Bronchial epithelial cell (primary cell): Measurements from ENCODE around the gene HMOX1. TPM values are rescaled to one million over a fixed set of nuclear protein-coding genes. Genes with fewer than 3 reads are reported as not detected.
"Not testable (repeated sequence)": the region's sequence is repeated elsewhere in the genome, so short reads cannot be mapped to it uniquely, and the experiment has no call there.

ENCODE experiments used
- DNase-seq: peaks from one replicate; pipeline ENCODE4 v3.0.0-alpha.2; 2010; ENCODE audit warnings: low read depth
- FAIRE-seq: peaks from 2 replicates; lab custom pipeline; 2011; peaks lifted over from hg19 to GRCh38; lab: Jason Lieb, UNC
- H3K27me3 ChIP-seq: 2 replicates; pipeline ENCODE4 v1.5.1; 2011; ENCODE audit warnings: low read length; ENCODE audit not compliant: control insufficient read depth, insufficient read depth
- H3K36me3 ChIP-seq: 2 replicates; pipeline ENCODE4 v1.5.1; 2011; ENCODE audit warnings: low read length; ENCODE audit not compliant: control insufficient read depth, insufficient read depth
- H3K4me3 ChIP-seq: 2 replicates; pipeline ENCODE4 v1.5.1; 2011; ENCODE audit warnings: mild to moderate bottlenecking, low read depth, low read length, control low read depth
- total RNA-seq: library from RNA; depleted of rRNA; stranded (reverse); fragments of >200 nt; gene quantifications from 2 replicates; pipeline ENCODE4 v1.2.1, GENCODE V29; 2014
- TF ChIP-seq, protein P1 (sequence below): IDR thresholded peaks from 2 replicates; pipeline ENCODE4 v1.5.1; 2011; ENCODE audit warnings: mild to moderate bottlenecking, moderate library complexity, low read length, control low read depth, inconsistent platforms; ENCODE audit not compliant: insufficient read depth, severe bottlenecking

Gene HMOX1
- total RNA-seq, 1 donor from 2014 or later: 3.9 TPM

DNA sequence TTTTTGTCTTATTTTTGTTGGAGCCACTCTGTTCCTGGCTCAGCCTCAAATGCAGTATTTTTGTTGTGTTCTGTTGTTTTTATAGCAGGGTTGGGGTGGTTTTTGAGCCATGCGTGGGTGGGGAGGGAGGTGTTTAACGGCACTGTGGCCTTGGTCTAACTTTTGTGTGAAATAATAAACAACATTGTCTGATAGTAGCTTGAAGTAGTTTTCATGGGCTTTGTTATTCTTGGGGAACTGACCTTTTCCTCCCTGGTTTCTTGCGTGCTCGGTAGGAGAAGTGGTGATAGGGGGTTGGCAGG is 13.1 kb downstream of the HMOX1 start:
- TF ChIP-seq, protein P1, sequence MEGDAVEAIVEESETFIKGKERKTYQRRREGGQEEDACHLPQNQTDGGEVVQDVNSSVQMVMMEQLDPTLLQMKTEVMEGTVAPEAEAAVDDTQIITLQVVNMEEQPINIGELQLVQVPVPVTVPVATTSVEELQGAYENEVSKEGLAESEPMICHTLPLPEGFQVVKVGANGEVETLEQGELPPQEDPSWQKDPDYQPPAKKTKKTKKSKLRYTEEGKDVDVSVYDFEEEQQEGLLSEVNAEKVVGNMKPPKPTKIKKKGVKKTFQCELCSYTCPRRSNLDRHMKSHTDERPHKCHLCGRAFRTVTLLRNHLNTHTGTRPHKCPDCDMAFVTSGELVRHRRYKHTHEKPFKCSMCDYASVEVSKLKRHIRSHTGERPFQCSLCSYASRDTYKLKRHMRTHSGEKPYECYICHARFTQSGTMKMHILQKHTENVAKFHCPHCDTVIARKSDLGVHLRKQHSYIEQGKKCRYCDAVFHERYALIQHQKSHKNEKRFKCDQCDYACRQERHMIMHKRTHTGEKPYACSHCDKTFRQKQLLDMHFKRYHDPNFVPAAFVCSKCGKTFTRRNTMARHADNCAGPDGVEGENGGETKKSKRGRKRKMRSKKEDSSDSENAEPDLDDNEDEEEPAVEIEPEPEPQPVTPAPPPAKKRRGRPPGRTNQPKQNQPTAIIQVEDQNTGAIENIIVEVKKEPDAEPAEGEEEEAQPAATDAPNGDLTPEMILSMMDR: no peak
- FAIRE-seq: no peak
- DNase-seq: no peak

DNA sequence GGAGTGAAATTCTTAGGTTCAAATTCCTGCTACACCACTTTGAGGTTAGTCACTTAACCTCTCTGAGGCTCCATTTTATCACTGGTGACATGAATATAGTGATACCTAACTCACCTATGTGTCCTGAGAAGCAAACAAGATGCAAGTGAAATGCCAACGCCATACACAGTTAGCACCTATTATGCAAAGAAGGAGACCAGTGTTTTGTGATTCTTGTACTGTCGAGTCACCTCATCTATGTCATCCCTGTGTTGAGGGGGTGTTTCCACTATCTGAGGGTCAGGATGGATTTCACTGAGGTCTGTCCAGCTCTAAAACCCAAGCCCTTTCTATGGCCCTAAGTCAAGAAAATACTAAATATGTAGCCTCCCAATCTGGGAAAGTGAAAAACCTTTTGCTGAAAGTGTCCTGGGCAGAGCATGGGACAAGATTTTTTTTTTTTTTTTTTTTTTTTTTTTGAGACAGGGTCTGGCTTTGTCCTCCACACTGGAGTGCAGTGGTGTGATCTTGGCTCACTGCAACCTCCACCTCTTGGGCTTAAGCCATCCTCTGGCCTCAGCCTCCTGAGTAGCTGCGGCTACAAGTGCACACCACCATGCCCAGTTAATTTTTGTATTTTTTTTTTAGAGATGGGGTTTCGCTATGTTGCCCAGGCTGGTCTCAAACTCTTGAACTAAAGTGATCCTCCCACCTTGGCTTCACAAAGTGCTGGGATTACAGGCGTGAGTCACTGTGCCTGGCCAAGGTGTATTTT is 14.1 kb downstream of the HMOX1 start:
- no peak for DNase-seq
- Histone ChIP-seq H3K4me3 (no peak overlapping the region), H3K36me3 (no peaks in the 10 kb centered on the region), H3K27me3 (no peaks in the 10 kb centered on the region)
- TF ChIP-seq, protein P1: no peak
- FAIRE-seq: no peak

More for the DNA sequence above, 13.1 kb downstream of the HMOX1 start:
- H3K36me3 ChIP-seq: no peaks in the 10 kb centered on the region
- no peak overlapping the region for H3K4me3 ChIP-seq
- H3K27me3 ChIP-seq: no peaks in the 10 kb centered on the region

DNA sequence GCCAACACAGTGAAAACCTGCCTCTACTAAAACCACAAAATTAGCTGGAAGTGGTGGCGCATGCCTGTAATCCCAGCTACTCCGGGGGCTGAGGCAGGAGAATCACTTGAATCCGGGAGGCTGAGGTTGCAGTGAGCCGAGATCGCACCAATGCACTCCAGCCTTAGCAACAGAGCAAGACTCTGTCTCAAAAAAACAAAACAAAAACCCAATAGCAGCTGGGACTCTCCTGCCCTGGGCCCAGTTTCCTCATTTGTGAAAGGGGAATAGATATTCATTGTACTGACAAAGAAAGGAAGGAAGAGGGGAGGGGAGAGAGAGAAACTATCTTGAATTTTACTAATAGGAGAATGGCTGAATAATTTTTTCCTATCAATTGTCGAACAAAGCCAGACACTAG is 15.7 kb downstream of the HMOX1 start:
- not testable (repeated sequence) for H3K36me3 ChIP-seq, H3K27me3 ChIP-seq, DNase-seq, FAIRE-seq, H3K4me3 ChIP-seq

DNA sequence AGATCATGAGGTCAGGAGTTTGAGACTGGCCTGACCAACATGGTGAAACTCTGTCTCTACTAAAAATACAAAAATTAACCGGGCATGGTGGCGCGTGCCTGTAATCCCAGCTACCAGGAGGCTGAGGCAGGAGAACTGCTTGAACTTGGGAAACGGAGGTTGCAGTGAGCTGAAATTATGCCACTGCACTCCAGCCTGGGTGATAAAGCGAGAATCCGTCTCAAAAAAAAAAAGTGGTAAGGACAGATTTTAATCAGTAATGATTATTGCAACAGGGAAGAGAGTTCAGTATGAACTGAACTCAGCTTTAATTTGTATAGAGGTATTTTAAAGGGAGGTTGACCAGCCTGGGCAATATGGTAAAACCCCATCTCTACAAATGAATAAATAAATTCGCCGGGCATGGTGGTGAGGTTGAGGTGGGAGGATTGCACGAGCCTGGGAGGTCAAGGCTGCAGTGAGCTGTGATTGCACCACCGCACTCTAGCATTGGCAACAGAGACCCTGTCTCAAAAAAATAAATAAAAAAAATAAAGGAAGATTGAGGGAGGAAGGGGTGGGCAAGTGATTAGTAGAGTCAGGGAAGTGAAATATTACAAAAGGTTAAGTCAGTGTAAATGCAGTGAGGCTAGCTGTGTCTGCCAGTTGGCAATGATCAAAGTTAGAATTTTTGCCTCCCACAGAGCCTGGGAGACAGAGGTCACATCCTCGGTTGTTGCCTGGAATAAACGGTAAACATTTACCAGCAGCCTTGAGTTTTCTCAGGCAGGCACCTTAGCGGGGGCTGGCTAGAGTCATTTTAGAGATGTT is 16.4 kb downstream of the HMOX1 start:
- H3K4me3 ChIP-seq: no peak overlapping the region
- DNase-seq: no peak
- no peaks in the 10 kb centered on the region for H3K27me3 ChIP-seq
- H3K36me3 ChIP-seq: no peaks in the 10 kb centered on the region
- TF ChIP-seq, protein P1: no peak
- no peak for FAIRE-seq

DNA sequence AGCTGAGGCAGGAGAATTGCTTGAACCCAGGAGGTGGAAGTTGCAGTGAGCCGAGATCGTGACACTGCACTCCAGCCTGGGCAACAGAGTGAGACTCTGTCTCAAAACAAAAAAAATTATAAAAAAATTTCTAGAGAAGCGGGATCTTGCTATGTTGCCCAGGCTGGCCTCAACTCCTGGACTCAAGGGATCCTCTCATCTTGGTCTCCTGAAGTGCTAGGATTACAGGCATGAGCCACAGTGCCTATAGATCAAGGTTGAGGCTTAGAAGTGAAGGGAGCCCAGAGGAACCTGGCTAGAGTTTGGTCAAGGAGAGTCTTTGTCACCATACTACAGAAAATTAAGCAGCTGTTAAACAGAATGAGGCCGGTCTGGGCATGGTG is 17.7 kb downstream of the HMOX1 start:
- FAIRE-seq: no peak
- no peak for DNase-seq

More for the DNA sequence above, 17.7 kb downstream of the HMOX1 start:
- TF ChIP-seq, protein P1: no peak
- Histone ChIP-seq H3K36me3 (peaks cover 3% of the 10 kb centered on the region), H3K4me3 (no peak overlapping the region), H3K27me3 (no peaks in the 10 kb centered on the region)
